Urinary bladder (tissue), 4 donors: ENCODE results near the gene ATP11A. TPM values are rescaled to one million over a fixed set of nuclear protein-coding genes. Genes with fewer than 3 reads are reported as not detected.

Experiments used
- DNase-seq: peaks from one replicate; pipeline ENCODE4 v3.0.0-alpha.2; 2015; ENCODE audit errors: extremely low spot score
- H3K27ac ChIP-seq: one replicate; pipeline ENCODE4 v1.5.1; 2013; ENCODE audit warnings: low read depth, mild to moderate bottlenecking, moderate library complexity
- H3K36me3 ChIP-seq: one replicate; pipeline ENCODE4 v1.6.1; 2013; ENCODE audit warnings: mild to moderate bottlenecking, moderate library complexity; ENCODE audit not compliant: insufficient read depth
- H3K4me1 ChIP-seq: one replicate; pipeline ENCODE4 v1.6.1; 2013; ENCODE audit warnings: mild to moderate bottlenecking, moderate library complexity; ENCODE audit not compliant: insufficient read depth
- H3K4me3 ChIP-seq: one replicate; pipeline ENCODE4 v1.5.1; 2013; ENCODE audit warnings: low read depth, low read length
- WGBS: extraction: QIAGEN DNeasy Blood & Tissue Kit; methylation state at CpG from one replicate; pipeline ENCODE4 v1.1.7; 2013; 5-methylcytosine and 5-hydroxymethylcytosine counted together
- polyA plus RNA-seq: library from polyadenylated mRNA; stranded (reverse); fragments of 200-250 nt; gene quantifications from one replicate; pipeline ENCODE4 v1.2.3, GENCODE V29; 2013
- total RNA-seq: library from RNA; depleted of rRNA; stranded (reverse); fragments of >200 nt; gene quantifications from one replicate; pipeline ENCODE4 v1.2.3, GENCODE V29; 2014
- donor health status: healthy with polysubstance abuse.
- donor health status: healthy.

ATP11A gene
- total and polyA plus RNA-seq, 2 donors, result 11.4 to 26.2 TPM

GRCh38 chr13:112723771-112724170 is 33.9 kb downstream of the ATP11A start:
- Histone ChIP-seq H3K36me3 (no peaks in the 10 kb centered on the region), H3K4me3 (no peak overlapping the region), H3K27ac (no peak overlapping the region), H3K4me1 (no peaks in the 10 kb centered on the region)
- no peak for DNase-seq
- WGBS, result 96% methylated on average over 17 of the region's 17 CpGs

GRCh38 chr13:112724788-112725345 is 35.0 kb downstream of the ATP11A start:
- 92% methylated on average over 12 of the region's 12 CpGs for WGBS
- H3K27ac ChIP-seq, result no peak overlapping the region
- DNase-seq, result no peak
- no peaks in the 10 kb centered on the region for H3K4me1 ChIP-seq
- H3K4me3 ChIP-seq, result no peak overlapping the region
- no peaks in the 10 kb centered on the region for H3K36me3 ChIP-seq

- WGBS, result 81% methylated on average over 18 of the region's 18 CpGs
- DNase-seq, result no peak
- H3K4me1 ChIP-seq, result no peaks in the 10 kb centered on the region
- H3K36me3 ChIP-seq, result no peaks in the 10 kb centered on the region
- no peak overlapping the region for H3K4me3 ChIP-seq
- no peak overlapping the region for H3K27ac ChIP-seq
These were observed 35.6 kb downstream of the ATP11A start for GRCh38 chr13:112725346-112726015.

DNA sequence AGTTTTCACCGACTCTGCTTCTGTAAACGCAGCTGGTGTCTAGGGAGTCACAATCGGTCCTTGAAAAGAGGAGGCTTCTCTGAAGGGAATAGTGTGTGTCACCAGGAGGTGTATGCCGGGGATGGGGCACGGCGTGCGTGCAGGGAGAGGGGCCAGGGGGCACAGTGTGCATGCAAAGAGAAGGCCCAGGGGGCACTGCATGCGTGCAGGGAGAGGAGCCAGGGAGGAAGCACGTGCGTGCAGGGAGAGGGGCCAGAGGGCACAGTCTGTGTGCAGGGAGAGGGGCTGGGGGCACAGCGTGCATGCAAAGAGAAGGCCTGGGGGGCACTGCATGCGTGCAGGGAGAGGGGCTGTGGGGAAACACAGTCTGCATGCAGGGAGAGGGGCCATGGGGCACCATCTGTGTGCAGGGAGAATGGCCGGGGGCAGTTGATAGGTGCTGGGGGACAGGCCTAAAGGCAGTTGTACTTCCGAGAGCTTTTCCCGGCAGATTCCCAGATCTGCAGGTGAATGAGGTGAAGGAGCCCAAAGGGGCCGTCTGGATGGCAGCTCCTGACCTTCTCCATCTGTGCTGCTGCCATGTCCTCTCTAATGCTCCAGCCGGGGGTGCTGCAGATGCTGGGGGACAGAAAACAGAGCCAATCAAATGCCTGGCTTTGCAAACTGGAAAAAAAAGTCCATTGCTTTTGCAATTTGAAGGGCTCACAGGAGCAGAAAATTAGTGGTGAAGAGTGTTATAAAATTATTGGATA is 36.4 kb downstream of the ATP11A start:
- Histone ChIP-seq H3K4me1 (no peaks in the 10 kb centered on the region), H3K27ac (no peak overlapping the region), H3K36me3 (no peaks in the 10 kb centered on the region), H3K4me3 (no peak overlapping the region)
- WGBS, result 82% methylated on average over 17 of the region's 17 CpGs
- DNase-seq, result no peak

GRCh38 chr13:112727581-112727980 is 37.7 kb downstream of the ATP11A start:
- no peaks in the 10 kb centered on the region for H3K4me1 ChIP-seq
- H3K36me3 ChIP-seq, result no peaks in the 10 kb centered on the region
- no peak for DNase-seq
- H3K4me3 ChIP-seq, result no peak overlapping the region
- 94% methylated on average over 17 of the region's 17 CpGs for WGBS
- no peak overlapping the region for H3K27ac ChIP-seq

DNA sequence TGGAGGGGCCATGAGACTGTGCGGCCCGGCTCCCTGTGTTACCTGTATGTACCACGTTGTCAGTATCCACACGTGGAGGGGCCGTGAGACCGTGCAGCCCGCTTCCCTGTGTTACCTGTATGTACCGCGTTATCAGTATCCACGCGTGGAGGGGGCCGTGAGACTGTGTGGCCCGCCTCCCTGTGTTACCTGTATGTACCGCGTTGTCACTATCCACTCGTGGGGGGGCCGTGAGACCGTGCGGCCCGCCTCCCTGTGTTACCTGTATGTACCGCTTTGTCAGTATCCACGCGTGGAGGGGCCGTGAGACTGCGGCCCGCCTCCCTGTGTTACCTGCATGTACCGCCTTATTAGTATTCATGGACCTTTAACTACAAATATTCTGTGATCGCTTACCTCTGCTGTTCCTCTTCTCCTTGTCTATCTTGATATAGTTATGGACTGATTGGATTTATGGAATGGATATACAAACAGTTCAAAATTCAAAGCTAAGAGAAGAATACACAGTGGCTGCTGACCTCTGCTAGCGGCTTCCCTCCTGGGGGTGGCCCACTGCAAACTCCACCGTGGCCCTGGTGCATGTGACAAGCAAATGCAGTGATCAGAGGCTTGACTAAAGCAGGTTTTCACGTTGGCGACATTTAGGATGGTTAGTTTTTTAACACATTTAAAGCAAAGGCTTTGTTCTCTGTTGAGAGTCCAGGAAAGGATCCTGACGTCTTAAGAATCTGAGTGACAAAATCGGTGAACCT is 38.7 kb downstream of the ATP11A start:
- no peaks in the 10 kb centered on the region for H3K36me3 ChIP-seq
- H3K4me3 ChIP-seq, result no peak overlapping the region
- no peak for DNase-seq
- 95% methylated on average over 34 of the region's 34 CpGs for WGBS
- H3K27ac ChIP-seq, result no peak overlapping the region
- no peaks in the 10 kb centered on the region for H3K4me1 ChIP-seq

- WGBS, result 78% methylated on average over 22 of the region's 22 CpGs
- Histone ChIP-seq H3K27ac (no peak overlapping the region), H3K4me3 (no peak overlapping the region), H3K36me3 (no peaks in the 10 kb centered on the region), H3K4me1 (no peaks in the 10 kb centered on the region)
- no peak for DNase-seq
These were observed 39.6 kb downstream of the ATP11A start for GRCh38 chr13:112729408-112729807.

GRCh38 chr13:112730157-112730671 is 40.4 kb downstream of the ATP11A start:
- 91% methylated on average over 21 of the region's 21 CpGs for WGBS
- H3K27ac ChIP-seq, result no peak overlapping the region

DNA sequence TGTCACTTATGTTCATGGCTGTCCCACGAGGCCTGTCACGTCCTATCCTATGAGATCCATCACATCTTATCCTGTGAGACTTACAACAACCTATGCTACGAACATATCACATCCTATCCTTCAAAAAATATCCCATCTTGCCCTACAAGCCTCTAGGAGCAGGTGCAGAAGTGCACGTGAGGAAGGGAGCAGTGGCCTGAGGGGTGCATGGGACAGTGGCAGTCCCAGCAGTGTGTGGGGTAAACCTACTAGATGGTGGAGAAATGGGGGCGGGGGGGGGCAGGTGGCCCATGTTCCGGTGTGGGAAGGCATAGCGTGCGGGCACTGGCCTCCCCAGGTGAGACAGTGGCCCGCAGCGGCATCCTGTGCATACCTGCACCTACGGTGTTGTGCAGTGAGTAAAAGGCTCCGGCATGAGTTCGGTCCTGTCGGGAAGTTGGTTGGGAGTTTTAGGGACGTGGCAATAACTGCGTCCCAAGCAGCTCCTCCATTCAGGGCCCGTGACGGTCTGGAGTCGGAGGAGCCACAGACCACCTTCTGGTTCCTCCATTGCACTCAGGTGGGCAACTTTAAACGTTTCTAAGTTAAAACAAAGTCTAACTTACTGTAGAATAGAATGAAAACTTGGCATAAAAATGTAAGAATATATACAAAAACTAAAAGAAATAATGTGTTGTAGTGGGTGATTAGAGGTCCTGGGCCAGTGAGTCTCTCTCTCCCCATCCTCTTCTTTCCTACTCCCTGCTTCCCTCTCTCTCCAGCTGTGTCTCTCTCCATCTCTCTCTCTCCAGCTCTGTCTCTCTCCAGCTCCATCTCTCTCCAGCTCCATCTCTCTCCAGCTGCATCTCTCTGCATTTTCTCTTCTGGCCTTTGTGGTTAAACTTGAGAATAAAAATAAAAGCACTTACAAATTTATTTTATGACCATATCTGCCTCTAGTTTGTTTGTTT is 42.1 kb downstream of the ATP11A start:
- H3K27ac ChIP-seq, result no peak overlapping the region
- DNase-seq, result no peak
- no peak overlapping the region for H3K4me3 ChIP-seq
- WGBS, result 93% methylated on average over 20 of the region's 20 CpGs
- H3K36me3 ChIP-seq, result no peaks in the 10 kb centered on the region
- no peaks in the 10 kb centered on the region for H3K4me1 ChIP-seq

More at GRCh38 chr13:112730157-112730671, 40.4 kb downstream of the ATP11A start:
- Histone ChIP-seq H3K36me3 (no peaks in the 10 kb centered on the region), H3K4me1 (no peaks in the 10 kb centered on the region), H3K4me3 (no peak overlapping the region)
- no peak for DNase-seq

DNA sequence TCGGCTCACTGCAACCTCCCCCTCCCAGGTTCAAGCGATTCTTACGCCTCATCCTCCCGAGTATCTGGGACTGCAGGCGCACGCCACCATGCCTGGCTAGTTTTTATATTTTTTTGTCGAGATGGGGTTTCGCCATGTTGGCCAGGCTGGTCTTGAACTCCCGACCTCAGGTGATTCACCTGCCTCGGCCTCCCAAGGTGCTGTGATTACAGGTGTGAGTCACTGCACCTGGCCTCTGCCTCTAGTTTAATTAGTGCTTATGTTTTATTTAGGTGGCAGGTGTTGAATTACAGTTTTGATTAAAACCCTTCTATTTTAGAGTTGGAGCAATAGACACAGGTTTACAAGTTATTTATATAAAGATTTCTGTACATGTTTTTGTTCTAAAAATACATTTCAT is 42.8 kb downstream of the ATP11A start:
- Histone ChIP-seq H3K4me1 (no peaks in the 10 kb centered on the region), H3K27ac (no peak overlapping the region), H3K4me3 (no peak overlapping the region), H3K36me3 (no peaks in the 10 kb centered on the region)
- DNase-seq, result no peak
- 95% methylated on average over 10 of the region's 10 CpGs for WGBS

GRCh38 chr13:112733112-112733511 is 43.3 kb downstream of the ATP11A start:
- no peak overlapping the region for H3K27ac ChIP-seq
- H3K4me1 ChIP-seq, result no peaks in the 10 kb centered on the region
- H3K36me3 ChIP-seq, result no peaks in the 10 kb centered on the region
- no peak overlapping the region for H3K4me3 ChIP-seq
- no peak for DNase-seq
- 90% methylated on average over 6 of the region's 6 CpGs for WGBS

GRCh38 chr13:112733661-112734379 is 44.0 kb downstream of the ATP11A start:
- 70% methylated on average over 7 of the region's 7 CpGs for WGBS
- no peaks in the 10 kb centered on the region for H3K4me1 ChIP-seq
- no peak for DNase-seq
- no peak overlapping the region for H3K4me3 ChIP-seq
- H3K27ac ChIP-seq, result no peak overlapping the region
- H3K36me3 ChIP-seq, result no peaks in the 10 kb centered on the region
